GM11168 (cell line): ENCODE results near the gene RNF111.
"Not testable (repeated sequence)": the region's sequence is repeated elsewhere in the genome, so short reads cannot be mapped to it uniquely, and the experiment has no call there.

Experiments
- in situ Hi-C: fragments of 300-500 bp; cut with MboI; formaldehyde crosslinking; loops from one replicate; pipeline ENCODE4 v1.12.0; 2022; ENCODE audit warnings: low sequenced_read_pairs; ENCODE audit not compliant: unreplicated experiment

Gene RNF111

DNA sequence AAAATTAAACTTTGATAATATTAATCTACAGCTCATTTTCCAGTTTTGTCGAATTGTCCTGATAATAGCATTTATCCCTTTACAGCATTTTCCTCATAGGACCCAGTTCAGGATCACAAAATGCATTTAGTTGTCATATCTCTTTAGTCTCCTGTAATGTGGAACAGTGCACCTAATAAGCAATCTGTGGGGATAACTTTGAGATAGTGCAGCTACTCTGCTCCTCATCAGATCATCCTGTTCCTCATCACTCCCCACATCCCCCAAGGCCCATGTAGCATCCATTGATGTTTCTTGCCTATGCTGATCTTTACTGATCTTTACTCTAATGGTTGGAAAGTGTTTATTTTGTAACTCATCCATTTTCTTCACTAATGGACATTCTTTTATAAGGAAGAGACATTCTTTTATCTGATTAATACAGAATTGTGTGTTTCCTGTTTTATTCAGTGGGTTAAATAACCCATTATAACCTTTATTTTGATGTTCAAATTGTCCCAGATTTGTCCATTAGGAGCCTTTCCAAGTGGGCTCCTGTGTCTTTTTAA lies 7.5 kb downstream of the RNF111 start:
- in situ Hi-C loops = no loop called here

DNA sequence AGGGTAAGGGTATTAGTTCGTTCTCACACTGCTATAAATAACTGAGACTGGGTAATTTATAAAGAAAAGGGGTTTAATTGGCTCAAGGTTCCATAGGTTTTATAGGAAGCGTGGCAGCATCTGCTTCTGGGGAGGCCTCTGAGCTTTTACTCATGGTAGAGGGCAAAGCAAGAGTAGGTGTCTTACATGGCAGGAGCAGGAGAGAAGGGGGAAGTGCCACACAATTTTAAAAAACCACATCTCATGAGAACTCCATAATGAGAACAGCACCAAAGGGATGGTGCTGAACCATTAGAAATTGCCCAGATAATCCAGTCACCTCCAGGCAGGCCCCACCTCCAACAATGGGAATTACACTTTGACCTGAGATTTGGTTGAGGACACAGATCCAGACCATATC lies 12.2 kb downstream of the RNF111 start:
- in situ Hi-C loops = no loop called here

GRCh38 chr15:59000251-59000650 lies 12.8 kb downstream of the RNF111 start:
- in situ Hi-C loops = not testable (repeated sequence)

- in situ Hi-C loops = no loop called here
Observed at GRCh38 chr15:59001946-59002345, 14.5 kb downstream of the RNF111 start.

- in situ Hi-C loops = no loop called here
Observed at GRCh38 chr15:59002418-59002859, 15.0 kb downstream of the RNF111 start.

DNA sequence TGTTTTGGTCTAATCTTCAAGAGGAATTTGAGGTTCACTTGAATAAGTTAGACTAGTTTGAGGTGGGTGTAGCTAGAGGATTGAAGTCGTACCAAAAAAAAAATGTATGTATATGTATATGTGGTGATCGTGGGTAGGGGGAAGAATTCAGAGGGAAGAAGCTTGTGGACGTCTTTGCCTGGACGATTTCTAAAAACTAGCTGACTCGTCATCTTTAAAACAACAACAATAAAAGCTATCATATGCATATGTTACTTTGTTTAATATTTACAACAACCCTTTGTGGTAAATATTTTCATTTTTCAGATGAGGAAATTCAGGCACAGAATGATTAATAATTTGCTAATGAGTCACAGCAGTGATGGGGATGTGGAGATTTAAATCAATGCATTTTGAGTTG lies 18.1 kb downstream of the RNF111 start:
- in situ Hi-C loops = no loop called here

GRCh38 chr15:59008086-59008485 lies 20.6 kb downstream of the RNF111 start:
- in situ Hi-C loops = no loop called here

DNA sequence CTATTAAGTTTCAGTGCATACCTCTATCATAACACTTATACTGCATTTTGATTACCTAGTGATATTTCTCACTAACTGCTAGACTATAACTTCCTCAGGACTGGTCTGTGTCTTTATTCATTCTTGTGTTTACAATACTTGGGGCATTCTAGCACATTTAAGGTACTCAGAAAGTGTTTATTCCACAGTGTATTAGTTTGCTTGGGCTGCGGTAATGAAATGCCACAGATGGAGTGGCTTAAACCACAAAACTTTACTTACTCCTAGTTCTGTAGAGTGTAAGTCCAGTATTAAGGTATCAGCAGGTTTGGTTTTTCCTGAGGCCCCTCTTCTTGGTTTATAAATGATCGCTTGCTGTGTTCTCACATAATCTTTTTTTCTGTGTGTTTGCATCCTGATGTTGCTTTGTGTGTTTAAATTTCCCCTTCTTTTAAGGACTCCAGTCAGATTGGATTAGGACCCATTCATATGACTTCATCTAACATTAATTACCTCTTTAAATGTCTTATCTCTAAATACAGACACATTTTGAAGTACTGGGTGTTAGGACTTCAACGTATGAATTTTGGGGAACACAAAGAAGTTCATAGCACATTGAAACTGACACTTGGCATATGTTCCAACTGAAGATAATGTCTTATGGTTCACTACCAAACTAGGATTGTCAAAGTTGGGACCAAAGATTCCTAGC lies 23.9 kb downstream of the RNF111 start:
- in situ Hi-C loops = no loop called here

- in situ Hi-C loops = no loop called here
Observed at GRCh38 chr15:59013246-59013873, 25.9 kb downstream of the RNF111 start.

DNA sequence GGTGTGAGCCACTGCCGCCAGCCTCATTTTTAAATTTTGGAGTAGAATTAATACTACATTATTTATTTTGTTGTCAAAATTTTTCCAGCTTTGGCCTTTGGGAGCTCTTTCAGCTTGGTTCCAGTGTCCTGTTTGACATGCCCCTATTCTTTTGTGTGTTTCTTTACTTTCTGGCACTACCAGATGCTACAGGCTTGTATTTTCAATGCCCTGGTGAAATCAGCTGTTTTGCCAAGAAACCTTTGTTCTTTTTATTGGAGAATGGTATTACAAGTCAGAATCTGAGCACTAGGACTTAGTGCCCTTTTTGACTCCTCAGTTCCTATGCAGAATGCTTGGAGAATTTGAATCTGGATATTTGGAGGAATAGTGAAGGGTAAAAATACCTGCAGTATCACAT lies 26.6 kb downstream of the RNF111 start:
- in situ Hi-C loops = no loop called here

DNA sequence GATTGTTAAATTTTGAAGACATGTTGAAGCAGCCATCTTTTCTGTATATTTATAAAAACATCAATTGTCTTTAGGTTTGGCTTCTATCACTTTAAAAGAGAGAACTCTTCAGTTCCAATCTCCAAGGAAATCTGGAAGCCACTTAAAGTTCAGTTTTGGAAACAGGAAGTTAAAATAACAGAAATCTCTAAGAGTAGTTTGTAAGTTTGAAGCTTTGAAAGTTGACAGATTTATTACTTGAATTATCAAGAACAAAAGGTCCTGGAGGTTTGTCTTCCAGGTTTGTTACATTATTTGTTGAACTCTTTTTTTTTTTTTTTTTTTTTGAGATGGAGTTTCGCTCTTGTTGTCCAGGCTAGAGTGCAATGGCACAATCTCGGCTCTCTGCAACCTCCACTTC lies 30.0 kb downstream of the RNF111 start:
- in situ Hi-C loops = no loop called here

GRCh38 chr15:59018833-59019232 lies 31.4 kb downstream of the RNF111 start:
- in situ Hi-C loops = no loop called here

- in situ Hi-C loops = no loop called here
Observed at GRCh38 chr15:59020322-59020721, 32.9 kb downstream of the RNF111 start.

- in situ Hi-C loops = no loop called here
Observed at GRCh38 chr15:59022188-59022587, 34.7 kb downstream of the RNF111 start.

DNA sequence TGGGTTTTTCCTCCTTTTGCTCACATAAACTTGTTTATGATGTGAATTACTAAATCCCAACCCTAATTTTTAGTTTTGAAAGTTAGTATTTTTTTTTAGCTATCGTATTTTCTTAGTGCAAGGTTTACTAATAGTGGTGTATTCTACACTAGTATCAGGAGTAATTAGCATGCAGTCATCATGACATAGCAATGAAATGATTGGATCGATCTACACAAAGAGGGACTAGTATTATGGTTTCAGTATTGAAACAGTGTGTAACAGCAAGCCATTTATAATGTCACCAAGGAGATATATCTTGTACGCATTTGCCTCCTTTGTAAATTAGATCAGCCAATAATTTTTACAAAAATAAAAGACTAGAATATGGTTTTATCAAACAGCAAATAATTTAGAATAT lies 38.7 kb downstream of the RNF111 start:
- in situ Hi-C loops = no loop called here

GRCh38 chr15:59028387-59028955 lies 41.0 kb downstream of the RNF111 start:
- in situ Hi-C loops = no loop called here

DNA sequence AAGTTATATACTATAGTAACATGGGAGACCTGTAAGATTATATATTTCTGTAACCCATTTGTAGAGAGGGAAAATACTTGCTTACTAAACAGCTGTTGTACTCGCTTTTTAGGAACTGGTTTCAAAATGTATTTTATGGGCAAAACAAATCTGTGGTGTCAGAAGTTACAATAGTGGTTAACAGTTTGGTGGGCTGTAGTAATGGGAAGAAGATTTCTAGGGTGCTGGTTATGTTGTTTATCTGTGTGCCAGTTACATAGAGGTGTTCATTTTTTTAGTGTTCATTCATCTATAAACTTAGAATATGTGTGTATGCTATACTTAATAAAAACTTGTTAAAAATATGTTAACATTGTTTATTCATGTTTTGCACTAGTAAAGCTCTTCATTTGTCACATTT lies 42.1 kb downstream of the RNF111 start:
- in situ Hi-C loops = no loop called here

- in situ Hi-C loops = no loop called here
Observed at GRCh38 chr15:59035201-59035600, 47.7 kb downstream of the RNF111 start.

DNA sequence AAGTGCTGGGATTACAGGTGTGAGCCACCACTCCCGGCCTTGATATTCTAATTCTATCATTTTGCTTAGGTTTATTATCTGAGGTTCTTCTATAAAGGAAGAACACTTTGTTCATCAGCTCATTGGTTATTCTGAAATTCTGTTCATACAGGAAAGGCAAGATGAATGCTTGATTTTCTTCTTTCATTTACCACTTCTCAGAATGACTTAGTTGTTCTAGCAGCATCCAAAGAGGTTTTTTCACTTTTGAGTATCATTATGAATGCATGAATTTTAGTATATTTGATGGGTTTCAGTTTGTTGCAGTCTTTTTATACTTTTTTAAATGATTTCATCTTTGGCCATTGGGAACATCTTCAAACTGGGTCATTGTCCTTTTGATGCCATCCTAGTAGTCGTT lies 51.8 kb downstream of the RNF111 start:
- in situ Hi-C loops = no loop called here

DNA sequence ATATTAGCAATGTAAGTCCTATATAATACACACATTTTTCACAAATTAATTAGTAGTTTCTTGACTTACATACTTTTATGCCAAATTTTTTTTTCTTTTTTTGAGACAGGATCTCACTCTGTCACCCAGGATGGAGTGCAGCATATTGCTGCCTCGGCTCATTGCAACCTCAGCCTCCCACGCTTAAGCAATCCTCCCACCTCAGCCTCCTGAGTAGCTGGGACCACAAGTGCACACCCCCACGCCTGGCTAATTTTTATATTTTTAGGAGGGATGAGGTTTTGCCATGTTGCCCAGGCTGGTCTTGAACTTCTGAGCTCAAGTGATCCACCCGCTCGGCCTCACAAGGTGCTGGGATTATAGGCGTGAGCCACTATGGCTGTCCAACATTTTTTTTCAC lies 54.6 kb downstream of the RNF111 start:
- in situ Hi-C loops = no loop called here

DNA sequence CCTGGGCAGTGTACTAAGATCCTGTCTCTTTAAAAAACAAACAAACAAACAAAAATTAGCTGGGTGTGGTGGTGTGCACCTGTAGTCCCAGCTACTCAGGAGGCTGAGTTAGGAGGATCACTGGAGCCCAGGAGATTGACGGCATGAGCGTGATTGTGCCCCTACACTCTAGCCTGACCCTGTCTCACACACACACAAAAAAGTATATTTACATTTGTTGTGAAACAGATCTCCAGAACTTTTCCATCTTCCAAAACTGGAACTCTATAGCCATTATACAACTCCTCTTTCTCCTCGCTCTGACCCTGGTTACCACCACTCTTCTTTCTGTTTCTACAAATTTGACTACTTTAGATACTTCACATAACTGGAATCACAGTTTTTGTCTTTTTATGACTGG lies 61.4 kb downstream of the RNF111 start:
- in situ Hi-C loops = no loop called here
